H9 (cell line): ENCODE measurements around the gene GCNT1. TPM values are rescaled to one million over a fixed set of nuclear protein-coding genes. Genes with fewer than 3 reads are reported as not detected.

Experiments
- DNase-seq: peaks from one replicate; pipeline ENCODE4 v3.0.0-alpha.2; 2017
- H2AFZ ChIP-seq: one replicate; pipeline ENCODE4 v1.6.1; 2013; ENCODE audit warnings: mild to moderate bottlenecking, low read length, control low read depth, moderate library complexity
- H2AK5ac ChIP-seq: 2 replicates; pipeline ENCODE4 v1.6.1; 2013; ENCODE audit warnings: low read length, control low read depth, mixed read lengths; ENCODE audit not compliant: insufficient read length
- H2BK120ac ChIP-seq: one replicate; pipeline ENCODE4 v1.6.1; 2013; ENCODE audit warnings: low read depth, mild to moderate bottlenecking, low read length, control low read depth, inconsistent platforms; ENCODE audit not compliant: poor library complexity, severe bottlenecking
- H2BK12ac ChIP-seq: 2 replicates; pipeline ENCODE4 v1.6.1; 2013; ENCODE audit warnings: low read length, control low read depth, mixed read lengths, low read depth; ENCODE audit not compliant: insufficient read length
- H2BK15ac ChIP-seq: 2 replicates; pipeline ENCODE4 v1.6.1; 2013; ENCODE audit warnings: low read depth, low read length, control low read depth
- H2BK20ac ChIP-seq: one replicate; pipeline ENCODE4 v1.6.1; 2013; ENCODE audit warnings: low read depth, mild to moderate bottlenecking, low read length, control low read depth, inconsistent platforms; ENCODE audit not compliant: poor library complexity, severe bottlenecking
- H2BK5ac ChIP-seq: 2 replicates; pipeline ENCODE4 v1.6.1; 2013; ENCODE audit warnings: low read length, control low read depth, mixed read lengths; ENCODE audit not compliant: insufficient read length
- H3K14ac ChIP-seq: 2 replicates; pipeline ENCODE4 v1.6.1; 2013; ENCODE audit warnings: low read length, control low read depth; ENCODE audit not compliant: insufficient read depth
- H3K18ac ChIP-seq: 2 replicates; pipeline ENCODE4 v1.6.1; 2013; ENCODE audit warnings: low read depth, mild to moderate bottlenecking, mixed read lengths, low read length, control low read depth; ENCODE audit not compliant: insufficient read length
- H3K23ac ChIP-seq: 2 replicates; pipeline ENCODE4 v1.6.1; 2013; ENCODE audit warnings: low read length, control low read depth, mixed read lengths, low read depth; ENCODE audit not compliant: insufficient read length
- H3K23me2 ChIP-seq: 2 replicates; pipeline ENCODE4 v1.6.1; 2013; ENCODE audit warnings: low read depth, mild to moderate bottlenecking, mixed read lengths, low read length, control low read depth; ENCODE audit not compliant: insufficient read length, poor library complexity, severe bottlenecking
- H3K27ac ChIP-seq: 2 replicates; pipeline ENCODE4 v1.5.1; 2013; ENCODE audit warnings: low read length, control low read depth, mixed read lengths, low read depth; ENCODE audit not compliant: insufficient read length
- H3K27me3 ChIP-seq: 2 replicates; pipeline ENCODE4 v1.6.1; 2013; ENCODE audit warnings: low read length, control low read depth, inconsistent platforms; ENCODE audit not compliant: insufficient read depth
- H3K4ac ChIP-seq: 2 replicates; pipeline ENCODE4 v1.6.1; 2013; ENCODE audit warnings: low read depth, mild to moderate bottlenecking, control low read depth, inconsistent platforms, low read length, moderate library complexity
- H3K4me1 ChIP-seq: 2 replicates; pipeline ENCODE4 v1.6.1; 2013; ENCODE audit warnings: low read length, control low read depth, inconsistent platforms; ENCODE audit not compliant: insufficient read depth
- H3K4me2 ChIP-seq: 2 replicates; pipeline ENCODE4 v1.6.1; 2013; ENCODE audit warnings: low read length, control low read depth, mixed read lengths; ENCODE audit not compliant: insufficient read length, insufficient read depth
- H3K56ac ChIP-seq: 2 replicates; pipeline ENCODE4 v1.6.1; 2013; ENCODE audit warnings: low read depth, mild to moderate bottlenecking, mixed read lengths, low read length, control low read depth; ENCODE audit not compliant: insufficient read length
- H3K79me1 ChIP-seq: 2 replicates; pipeline ENCODE4 v1.6.1; 2013; ENCODE audit warnings: low read depth, mild to moderate bottlenecking, moderate library complexity, low read length, control low read depth, inconsistent platforms; ENCODE audit not compliant: insufficient read depth, poor library complexity, severe bottlenecking
- H3K79me2 ChIP-seq: 2 replicates; pipeline ENCODE4 v1.6.1; 2013; ENCODE audit warnings: low read length, control low read depth, inconsistent platforms; ENCODE audit not compliant: insufficient read depth
- H3K9ac ChIP-seq: 2 replicates; pipeline ENCODE4 v1.6.1; 2013; ENCODE audit warnings: low read length, control low read depth, mixed read lengths; ENCODE audit not compliant: insufficient read length; ENCODE audit errors: extremely low read depth
- H3K9me3 ChIP-seq: one replicate; pipeline ENCODE4 v1.6.1; 2013; ENCODE audit warnings: low read depth, low read length, inconsistent platforms; ENCODE audit not compliant: control insufficient read depth
- H3T11ph ChIP-seq: one replicate; pipeline ENCODE4 v1.6.1; 2013; ENCODE audit warnings: mild to moderate bottlenecking, low read length, control low read depth, inconsistent platforms
- H4K20me1 ChIP-seq: one replicate; pipeline ENCODE4 v1.6.1; 2013; ENCODE audit not compliant: control insufficient read depth, insufficient read length, insufficient read depth
- H4K5ac ChIP-seq: 2 replicates; pipeline ENCODE4 v1.6.1; 2013; ENCODE audit warnings: low read depth, mild to moderate bottlenecking, mixed read lengths, low read length, control low read depth; ENCODE audit not compliant: insufficient read length
- H4K8ac ChIP-seq: replicated peaks from 2 replicates; pipeline ENCODE4 v1.6.1; 2013; ENCODE audit warnings: low read length, control low read depth, mixed read lengths, low read depth; ENCODE audit not compliant: insufficient read length
- H4K91ac ChIP-seq: 2 replicates; pipeline ENCODE4 v1.6.1; 2013; ENCODE audit warnings: low read depth, mild to moderate bottlenecking, moderate library complexity, mixed read lengths, low read length, control low read depth; ENCODE audit not compliant: insufficient read length
- H3K27ac Mint-ChIP-seq, 3 experiments: 2 replicates in 2 of 3; 3 replicates in 1 of 3; pipeline ENCODE4 v1.8.0; 2020 to 2021; ENCODE audit warnings: mixed read lengths in 3 of 3, mild to moderate bottlenecking in 1 of 3, moderate library complexity in 1 of 3
- H3K27me3 Mint-ChIP-seq: 2 replicates; pipeline ENCODE4 v1.8.0; 2021; ENCODE audit warnings: low read depth, mild to moderate bottlenecking, moderate library complexity, mixed read lengths
- H3K36me3 Mint-ChIP-seq, 3 experiments: 2 replicates in 2 of 3; 3 replicates in 1 of 3; pipeline ENCODE4 v1.8.0; 2020 to 2021; ENCODE audit warnings: low read depth in 3 of 3, mixed read lengths in 3 of 3; ENCODE audit not compliant: insufficient read depth in 1 of 3
- H3K4me1 Mint-ChIP-seq, 2 experiments: 2 replicates each; pipeline ENCODE4 v1.8.0; 2020; ENCODE audit warnings: mixed read lengths in 2 of 2
- H3K4me3 Mint-ChIP-seq, 2 experiments: 2 replicates in 1 of 2; 3 replicates in 1 of 2; pipeline ENCODE4 v1.8.0; 2020 to 2021; ENCODE audit warnings: mild to moderate bottlenecking in 2 of 2, mixed read lengths in 2 of 2, moderate library complexity in 1 of 2
- H3K9me3 Mint-ChIP-seq, 2 experiments: 2 replicates in 1 of 2; 3 replicates in 1 of 2; pipeline ENCODE4 v1.8.0; 2020; ENCODE audit warnings: mild to moderate bottlenecking in 2 of 2, mixed read lengths in 2 of 2, moderate library complexity in 1 of 2
- CTCF ChIP-seq: fragments of 200-600 bp; sonication (generic); conservative IDR thresholded peaks from 3 replicates; pipeline ENCODE4 v1.8.0; 2021; ENCODE audit warnings: antibody characterized with exemption, mild to moderate bottlenecking
- WGBS: extraction: QIAGEN DNeasy Blood & Tissue Kit; methylation state at CpG from one replicate; pipeline ENCODE4 v1.1.7; 2013; ENCODE audit warnings: missing lambda C conversion rate, low lambda C conversion rate, mixed read lengths; ENCODE audit not compliant: insufficient read length; ENCODE audit errors: extremely low coverage; 5-methylcytosine and 5-hydroxymethylcytosine counted together
- total RNA-seq: library from RNA; stranded (reverse); gene quantifications from 2 replicates; pipeline ENCODE4 v1.2.1, GENCODE V29; 2021

Gene GCNT1
- total RNA-seq, 1 experiment from 2014 or later = 35.6 TPM

- Histone ChIP-seq H4K20me1 (no peaks in the 10 kb centered on the region), H3K9me3 (no peaks in the 10 kb centered on the region), H2BK5ac (no peak overlapping the region), H3K14ac (no peak overlapping the region), H3K4me2 (no peak overlapping the region), H2BK15ac (no peak overlapping the region), H3K79me2 (no peaks in the 10 kb centered on the region), H3K4ac (no peak overlapping the region), H3K23me2 (no peaks in the 10 kb centered on the region), H4K8ac (no peak overlapping the region), H3K56ac (no peak overlapping the region), H3T11ph (no peak overlapping the region), H2BK20ac (no peak overlapping the region), H3K9ac (no peak overlapping the region), H2AK5ac (no peak overlapping the region), H3K79me1 (no peaks in the 10 kb centered on the region), H3K18ac (no peak overlapping the region), H2AFZ (no peak overlapping the region), H4K5ac (no peak overlapping the region), H3K4me1 (peaks cover 5% of the 10 kb centered on the region; the same call in 1 of the 2 replicates), H2BK12ac (no peak overlapping the region), H4K91ac (no peak overlapping the region), H3K27ac (no peak overlapping the region), H3K27me3 (no peaks in the 10 kb centered on the region), H3K23ac (no peak overlapping the region), H2BK120ac (no peak overlapping the region)
- no peak for DNase-seq
- H3K9me3 Mint-ChIP-seq = peaks cover 10% of the 10 kb centered on the region in 2 experiments; a peak in 4 of 5 replicates
- no peak overlapping the region for H3K4me3 Mint-ChIP-seq
- H3K36me3 Mint-ChIP-seq = peaks cover 5 to 10% (median 9%) of the 10 kb centered on the region in 3 experiments; a peak in 6 of 7 replicates
- no peak overlapping the region for H3K27ac Mint-ChIP-seq
- peaks cover 2% of the 10 kb centered on the region; the same call in 1 of the 2 replicates for H3K27me3 Mint-ChIP-seq
- H3K4me1 Mint-ChIP-seq = peaks cover 31 to 45% of the 10 kb centered on the region in 2 experiments
- no CpG with 5 or more reads among the region's 4 CpGs for WGBS
- no peak for TF ChIP-seq CTCF
Observed at GRCh38 chr9:76414661-76415060, 44.3 kb upstream of the GCNT1 start.
